Muscle of back (tissue), 11 donors: ENCODE measurements around the gene VWA5B1. TPM values are rescaled to one million over a fixed set of nuclear protein-coding genes. Genes with fewer than 3 reads are reported as not detected.

ENCODE experiments used
- DNase-seq, 3 donors: peaks; one replicate each; pipeline versions ENCODE4 v3.0.0 to v3.0.0-alpha.2; 2013
- polyA plus RNA-seq, 10 donors: library from polyadenylated mRNA; unstranded; fragments of 120-200 nt; gene quantifications; one replicate each; pipeline ENCODE4 v1.2.1, GENCODE V29; 2013; ENCODE audit not compliant: insufficient read length in 10 of 10

Gene VWA5B1
- polyA plus RNA-seq, 10 donors = 0.07 to 0.56 (median 0.29) TPM

DNA sequence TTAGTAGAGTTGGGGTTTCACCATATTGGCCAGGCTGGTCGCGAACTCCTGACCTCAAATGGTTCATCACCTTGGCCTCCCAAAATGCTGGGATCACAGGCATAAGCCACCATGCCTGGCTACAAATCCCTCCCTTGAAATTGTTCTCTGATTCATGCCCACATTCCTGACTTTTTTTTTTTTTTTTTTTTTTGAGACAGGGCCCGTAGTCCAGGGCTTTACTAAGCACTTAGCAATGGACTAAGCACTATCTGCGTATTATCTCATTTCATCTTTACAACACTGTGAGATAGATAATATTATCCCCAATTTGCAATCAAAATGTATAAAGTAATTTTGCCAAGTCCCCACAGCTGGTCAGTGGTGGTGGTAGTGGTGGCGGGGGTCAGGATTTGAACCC, 58.9 kb downstream of the VWA5B1 start:
- no peak for DNase-seq

GRCh38 chr1:20349971-20350370, 59.3 kb downstream of the VWA5B1 start:
- no peak for DNase-seq

DNA sequence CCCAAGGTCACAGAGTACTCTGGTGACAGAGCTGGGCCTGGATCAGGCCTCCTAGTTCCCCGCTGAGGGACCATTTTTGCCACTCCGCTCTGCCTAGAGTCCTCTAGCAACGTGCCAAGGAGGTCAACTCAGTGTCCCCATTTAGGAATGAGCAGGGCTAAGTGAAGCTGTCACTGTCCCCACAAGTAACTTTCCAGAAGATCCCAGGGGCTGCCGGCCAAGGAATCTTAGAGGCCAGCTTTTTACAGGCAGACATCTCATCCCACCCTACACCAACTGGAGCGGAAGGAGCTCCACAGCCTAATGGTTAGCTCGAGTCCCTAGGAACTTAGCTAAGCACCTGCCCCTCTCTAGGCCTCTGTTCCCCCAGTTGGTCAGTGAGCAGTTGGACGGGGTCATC, 59.7 kb downstream of the VWA5B1 start:
- no peak for DNase-seq

GRCh38 chr1:20351911-20352701, 61.4 kb downstream of the VWA5B1 start:
- DNase-seq = no peak

- DNase-seq = no peak
Measured at GRCh38 chr1:20353836-20354235, 63.2 kb downstream of the VWA5B1 start.

- DNase-seq = no peak
Measured at GRCh38 chr1:20354610-20355009, 63.9 kb downstream of the VWA5B1 start.

- DNase-seq = no peak
Measured at GRCh38 chr1:20355101-20355827, 64.6 kb downstream of the VWA5B1 start.

DNA sequence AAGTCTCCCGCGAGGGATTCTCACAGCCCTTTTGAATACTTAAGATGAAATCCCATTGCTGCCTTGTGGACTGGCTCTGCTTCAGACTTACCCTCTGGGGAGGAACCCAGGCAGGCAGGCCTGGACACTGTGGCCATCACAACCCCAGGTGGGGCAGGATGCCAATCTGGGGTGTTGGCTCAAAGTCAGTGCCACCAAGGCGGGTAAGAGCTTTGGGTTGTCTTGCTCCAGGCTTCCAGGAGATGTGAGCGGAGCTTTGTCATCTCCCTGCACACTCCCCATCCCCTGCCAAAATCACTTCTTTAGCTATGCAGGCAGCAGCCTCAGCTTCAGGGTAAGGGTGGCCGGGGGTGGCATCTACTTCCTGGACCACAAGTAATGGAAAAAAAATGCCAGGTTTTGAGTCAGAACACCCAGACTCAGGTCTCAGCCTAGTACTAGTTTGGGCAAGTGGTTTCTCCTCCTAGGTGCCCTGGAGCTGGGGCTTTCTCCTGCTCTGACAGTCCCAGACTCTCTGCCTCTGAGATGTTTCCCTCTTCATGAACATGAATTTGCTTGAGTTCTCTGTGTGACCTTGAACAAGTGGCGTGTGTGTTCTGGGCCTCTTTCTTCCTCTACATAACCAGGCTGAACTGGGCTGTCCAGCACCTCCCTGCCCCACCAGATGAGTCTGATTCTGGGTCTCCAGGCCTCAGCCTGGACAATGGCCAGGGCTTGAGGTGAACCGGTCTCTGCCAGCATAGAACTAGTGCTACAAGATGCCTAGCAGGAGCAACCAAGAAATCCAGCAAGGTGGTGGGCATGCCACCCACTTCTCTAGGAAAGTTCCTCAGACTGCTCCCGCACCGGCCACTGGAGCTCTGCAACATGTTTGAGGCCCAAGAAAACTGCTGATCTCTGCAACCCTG, 65.4 kb downstream of the VWA5B1 start:
- no peak for DNase-seq

DNA sequence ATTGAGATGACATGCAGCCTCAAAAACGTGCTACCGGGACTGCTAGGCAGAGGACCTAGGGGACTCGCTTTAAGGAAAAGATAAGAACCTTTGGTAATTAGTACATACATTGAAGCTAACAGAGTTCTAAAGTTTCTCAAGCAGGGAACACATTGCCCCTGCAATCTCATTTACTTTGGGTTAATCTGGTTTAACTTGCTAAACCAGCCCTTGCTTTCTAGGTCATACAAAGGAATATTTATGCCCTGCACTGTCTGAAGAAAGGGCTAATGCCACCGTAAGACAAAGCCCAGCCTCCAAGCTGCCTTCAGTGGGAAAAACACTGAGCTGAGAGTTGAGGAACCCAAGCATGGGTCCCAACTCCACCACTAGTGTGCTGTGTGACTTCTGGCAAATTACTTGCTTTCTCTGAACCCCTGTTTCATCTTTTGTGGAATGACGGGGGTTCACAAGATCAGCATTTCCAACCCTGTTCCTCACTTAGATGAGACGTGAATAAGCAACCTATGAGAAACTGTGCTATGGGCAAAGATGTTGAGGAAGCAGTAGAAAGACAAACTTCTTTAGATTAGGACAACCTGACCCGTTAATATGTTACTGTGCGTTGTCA, 66.3 kb downstream of the VWA5B1 start:
- DNase-seq = no peak

GRCh38 chr1:20357796-20358195, 67.1 kb downstream of the VWA5B1 start:
- no peak for DNase-seq

DNA sequence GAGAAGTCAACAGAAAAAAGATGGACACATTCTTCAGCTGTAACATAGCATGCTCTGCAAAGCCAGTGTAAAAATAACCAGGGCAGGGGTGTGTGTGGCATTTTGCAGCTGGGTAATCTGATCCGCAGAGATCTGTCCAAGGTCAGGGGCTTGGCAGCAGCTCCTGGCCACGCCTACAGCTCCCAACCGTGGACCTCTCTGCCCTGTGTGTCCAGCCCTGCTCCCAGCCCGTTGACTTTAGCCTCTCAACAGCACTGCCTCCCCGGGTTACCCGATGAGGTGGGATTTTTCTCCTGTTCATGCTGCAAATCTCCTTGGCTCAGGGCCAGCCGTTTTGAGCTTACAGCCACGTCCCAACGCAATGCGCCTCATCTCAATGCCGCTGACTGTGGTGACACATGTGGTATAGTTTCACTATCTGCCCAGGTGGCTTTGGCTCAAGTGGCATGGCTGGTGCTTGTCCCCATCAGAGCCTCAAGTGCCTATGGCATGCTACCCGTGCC, 68.1 kb downstream of the VWA5B1 start:
- DNase-seq = peak; percentile 61 to 73 (median 64)

DNA sequence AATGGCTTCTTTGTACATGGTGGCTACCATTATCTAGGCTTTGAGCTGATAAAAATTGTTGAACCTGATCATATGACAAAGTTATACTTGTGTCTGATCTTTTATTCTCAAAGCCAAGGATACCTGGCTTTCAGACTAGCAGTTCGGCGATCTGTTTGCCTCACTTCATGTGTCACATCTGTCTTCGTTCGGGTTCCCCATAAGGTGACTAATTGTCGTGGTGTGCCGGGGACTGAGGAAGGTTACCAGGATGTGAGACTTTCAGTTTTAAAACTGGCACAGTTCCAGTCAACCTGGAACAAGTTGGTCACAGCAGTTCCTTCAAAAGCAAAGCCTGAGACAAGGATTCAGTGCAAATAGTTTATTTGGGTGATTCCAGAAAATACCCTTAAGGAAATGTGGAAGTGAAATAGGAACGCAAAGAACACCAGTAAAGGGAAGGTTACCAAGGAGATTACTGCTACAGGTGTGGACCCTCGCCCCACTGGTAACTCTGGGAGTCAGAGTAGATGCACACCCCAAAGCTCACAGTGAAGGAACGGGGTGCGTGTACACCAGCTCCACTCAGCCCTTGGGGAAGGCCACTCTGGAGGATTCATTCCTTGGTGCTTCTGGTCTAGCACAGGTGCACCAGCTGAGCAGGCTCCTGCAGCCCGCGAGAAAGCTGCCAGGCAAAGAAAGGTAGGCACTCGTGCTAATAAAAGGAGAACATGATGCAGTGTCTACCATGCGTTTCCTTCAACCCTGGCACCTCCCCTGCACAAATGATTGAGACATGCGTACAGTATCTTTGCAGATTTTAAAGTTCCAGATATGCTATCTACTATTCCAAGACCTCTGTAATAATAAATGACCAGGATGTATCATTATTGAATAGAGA, 69.0 kb downstream of the VWA5B1 start:
- no peak for DNase-seq

DNA sequence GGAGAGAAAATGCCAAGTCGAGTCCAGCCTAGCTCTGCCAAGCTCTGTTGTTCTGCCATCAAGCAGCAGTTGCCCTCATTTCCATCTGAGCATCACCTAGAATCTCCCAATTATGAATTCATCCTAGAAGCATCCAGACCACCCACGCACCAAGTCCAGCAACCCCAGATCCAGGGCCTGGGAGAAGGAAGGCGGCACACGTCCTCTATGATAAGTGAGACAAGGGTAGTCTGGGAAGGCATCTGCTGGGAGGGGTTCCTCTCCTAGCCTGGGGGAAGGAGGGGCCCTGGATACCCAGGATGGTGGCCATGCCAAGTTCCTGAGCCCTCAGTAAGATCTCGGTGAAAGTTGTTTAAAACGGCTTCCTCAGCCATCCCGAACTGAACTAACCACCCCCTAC, 70.7 kb downstream of the VWA5B1 start:
- DNase-seq = no peak

DNA sequence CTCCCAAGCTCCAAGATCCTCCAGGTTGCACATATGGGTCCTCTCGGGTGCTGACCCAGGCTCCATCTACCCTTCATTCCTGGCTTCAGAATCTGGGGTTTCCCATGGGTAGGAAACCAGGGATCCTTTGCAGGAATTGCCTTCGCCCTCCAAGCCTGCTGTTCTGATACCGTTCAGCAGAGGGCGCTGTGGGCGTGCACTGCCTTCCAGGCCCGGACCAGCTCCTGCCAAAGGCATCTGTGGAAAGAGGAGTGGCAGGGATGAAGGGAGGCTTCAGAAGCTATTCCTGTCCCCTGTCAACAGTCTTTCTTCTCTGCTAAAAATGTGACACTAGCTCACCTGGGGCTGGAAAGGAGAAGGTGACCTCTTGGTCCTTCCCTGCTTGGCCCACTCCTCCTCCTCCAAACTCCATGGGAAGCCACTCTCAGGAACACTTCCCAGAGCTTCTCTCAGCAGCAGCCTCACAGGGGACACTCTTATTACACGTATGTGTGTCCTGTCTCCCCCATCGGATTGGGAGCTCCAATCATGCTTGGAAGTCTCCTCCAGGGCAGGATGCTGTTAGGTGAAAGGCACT, 71.2 kb downstream of the VWA5B1 start:
- DNase-seq = peak in 1 of 3 donors; percentile 43

- DNase-seq = no peak
Measured at GRCh38 chr1:20362856-20363255, 72.2 kb downstream of the VWA5B1 start.

GRCh38 chr1:20365421-20366055, 74.9 kb downstream of the VWA5B1 start:
- peak in 1 of 3 donors; percentile 40 for DNase-seq

- peak; percentile 34 to 85 (median 60) for DNase-seq
Measured at GRCh38 chr1:20366056-20366462, 75.4 kb downstream of the VWA5B1 start.

GRCh38 chr1:20366463-20367115, 75.9 kb downstream of the VWA5B1 start:
- peak in 1 of 3 donors; percentile 43 for DNase-seq

DNA sequence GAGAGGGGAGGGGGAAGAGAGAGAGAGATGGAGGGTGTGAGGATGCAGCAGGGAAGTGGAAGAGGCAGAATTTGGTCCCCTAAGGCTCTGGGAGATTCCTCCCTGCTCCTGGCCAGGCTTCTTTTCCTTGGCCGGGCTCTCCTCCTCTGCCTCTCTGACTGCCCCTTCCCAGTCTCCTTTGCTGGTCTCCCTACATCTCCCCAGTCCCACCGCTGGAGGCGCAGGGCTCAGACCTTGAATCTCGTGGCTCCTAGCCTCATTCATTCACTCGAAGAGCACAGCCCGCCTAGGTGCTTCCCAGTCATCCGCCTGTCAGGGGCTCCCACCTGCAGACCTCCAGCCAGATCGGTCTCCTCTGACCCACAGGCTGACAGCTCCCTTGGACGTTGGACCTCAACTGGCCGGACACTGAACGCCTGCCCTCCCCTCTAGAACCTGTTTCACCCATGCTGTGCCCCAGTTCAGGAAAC, 76.5 kb downstream of the VWA5B1 start:
- peak in 1 of 3 donors; percentile 67 for DNase-seq
